GM18517 (cell line): ENCODE measurements around the gene NPTXR.
"Not testable (repeated sequence)": the region's sequence is repeated elsewhere in the genome, so short reads cannot be mapped to it uniquely, and the experiment has no call there.

ENCODE experiments used
- ATAC-seq: cut with Tn5 transposase; IDR thresholded peaks from one replicate; pipeline ENCODE4 v1.9.1; 2021; ENCODE audit warnings: mild to moderate bottlenecking, moderate library complexity; ENCODE audit not compliant: unreplicated experiment

NPTXR gene

DNA sequence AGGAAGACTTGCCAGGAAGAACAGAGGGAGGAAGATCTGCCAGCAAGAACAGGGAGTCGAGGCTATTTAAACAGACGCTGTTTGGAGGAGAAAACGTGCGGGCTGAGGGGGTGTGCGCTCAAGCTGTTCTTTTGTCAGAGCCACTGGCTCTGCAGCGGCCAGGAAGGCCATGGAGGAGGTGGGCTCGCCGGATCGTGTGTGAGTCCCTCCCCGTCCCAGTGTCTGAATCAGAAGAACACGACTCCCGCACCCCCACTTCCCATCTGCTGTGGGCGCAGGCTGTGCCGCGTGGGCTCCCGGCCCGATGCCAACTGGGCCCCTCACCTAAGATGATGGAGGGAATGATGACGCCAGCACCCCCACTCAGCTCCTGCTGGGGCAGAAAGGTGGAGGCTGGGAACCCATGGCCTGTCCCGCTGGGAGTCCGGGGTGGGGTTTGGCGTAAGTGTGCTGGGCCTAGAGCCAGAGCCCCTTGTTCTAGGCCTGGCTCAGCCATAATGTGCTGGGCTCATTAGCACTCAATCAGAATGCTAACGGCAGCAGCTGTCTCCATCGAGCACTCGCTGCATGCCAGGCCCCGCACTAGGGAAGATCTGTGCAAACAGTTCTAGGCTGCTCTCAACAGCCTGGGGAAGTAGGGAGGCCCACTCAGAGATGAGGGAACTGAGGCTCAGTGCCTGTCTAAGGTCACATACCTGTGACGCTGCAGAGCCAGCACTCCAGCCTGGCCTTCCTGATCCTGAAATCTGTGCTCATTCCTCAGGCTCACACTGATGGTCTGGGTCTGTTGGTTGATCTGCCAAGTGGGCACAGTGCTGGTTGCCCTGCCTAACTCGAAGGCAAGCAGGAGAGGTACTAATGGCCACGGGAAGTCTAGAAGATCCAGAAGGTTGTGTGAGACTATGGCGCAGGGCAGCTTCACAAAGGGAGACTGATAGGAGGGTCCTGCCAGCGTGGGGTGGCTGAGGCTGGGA is 11.5 kb downstream of the NPTXR start:
- ATAC-seq = no peak

DNA sequence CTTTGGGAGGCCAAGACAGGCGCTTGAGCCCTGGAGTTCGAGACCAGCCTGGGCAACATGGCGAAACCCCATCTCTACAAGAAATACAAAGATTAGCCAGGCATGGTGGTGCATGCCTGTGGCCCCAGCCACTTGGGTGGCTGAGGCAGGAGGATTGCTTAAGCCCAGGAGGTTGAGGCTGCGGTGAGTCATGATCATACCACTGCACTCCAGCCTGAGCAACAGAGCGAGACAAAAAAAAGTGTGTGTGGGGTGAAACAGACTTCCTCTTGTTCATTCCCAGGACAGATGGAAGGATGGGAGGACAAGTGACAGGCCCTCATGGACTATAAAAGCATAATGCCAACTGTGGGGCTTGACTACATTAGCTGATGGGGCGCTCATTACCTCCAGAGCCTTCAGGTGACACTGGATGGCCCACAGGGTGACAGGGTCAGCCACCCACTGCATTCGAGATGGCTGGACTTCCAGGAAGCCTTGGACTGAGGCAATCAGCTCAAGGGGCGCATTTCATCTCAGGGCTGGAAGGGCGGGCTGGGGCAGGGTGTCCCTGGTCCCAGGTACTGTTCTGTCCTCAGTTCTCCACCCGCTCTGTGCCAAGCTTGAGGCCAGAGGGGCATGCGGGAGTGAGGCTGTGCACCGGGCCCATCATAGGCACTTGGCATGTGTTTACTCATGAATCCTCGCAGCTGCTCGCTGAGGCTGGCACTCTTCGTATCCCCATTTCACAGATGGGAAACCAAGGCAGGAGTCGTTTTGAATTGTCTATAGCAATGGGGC is 12.5 kb downstream of the NPTXR start:
- ATAC-seq = no peak

DNA sequence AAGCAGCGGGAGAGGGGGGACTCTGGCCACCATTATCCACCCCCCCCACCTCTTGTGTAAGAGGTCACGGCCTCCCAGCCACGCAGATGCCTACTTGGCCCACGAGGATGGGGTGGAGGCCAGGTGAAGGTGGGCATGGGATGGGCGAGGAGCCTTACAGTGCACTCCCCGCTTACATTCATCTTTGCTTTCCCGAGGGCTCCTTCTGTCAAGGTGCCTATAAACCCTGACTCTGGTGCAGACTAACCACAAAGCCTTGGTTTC is 13.1 kb downstream of the NPTXR start:
- no peak for ATAC-seq

DNA sequence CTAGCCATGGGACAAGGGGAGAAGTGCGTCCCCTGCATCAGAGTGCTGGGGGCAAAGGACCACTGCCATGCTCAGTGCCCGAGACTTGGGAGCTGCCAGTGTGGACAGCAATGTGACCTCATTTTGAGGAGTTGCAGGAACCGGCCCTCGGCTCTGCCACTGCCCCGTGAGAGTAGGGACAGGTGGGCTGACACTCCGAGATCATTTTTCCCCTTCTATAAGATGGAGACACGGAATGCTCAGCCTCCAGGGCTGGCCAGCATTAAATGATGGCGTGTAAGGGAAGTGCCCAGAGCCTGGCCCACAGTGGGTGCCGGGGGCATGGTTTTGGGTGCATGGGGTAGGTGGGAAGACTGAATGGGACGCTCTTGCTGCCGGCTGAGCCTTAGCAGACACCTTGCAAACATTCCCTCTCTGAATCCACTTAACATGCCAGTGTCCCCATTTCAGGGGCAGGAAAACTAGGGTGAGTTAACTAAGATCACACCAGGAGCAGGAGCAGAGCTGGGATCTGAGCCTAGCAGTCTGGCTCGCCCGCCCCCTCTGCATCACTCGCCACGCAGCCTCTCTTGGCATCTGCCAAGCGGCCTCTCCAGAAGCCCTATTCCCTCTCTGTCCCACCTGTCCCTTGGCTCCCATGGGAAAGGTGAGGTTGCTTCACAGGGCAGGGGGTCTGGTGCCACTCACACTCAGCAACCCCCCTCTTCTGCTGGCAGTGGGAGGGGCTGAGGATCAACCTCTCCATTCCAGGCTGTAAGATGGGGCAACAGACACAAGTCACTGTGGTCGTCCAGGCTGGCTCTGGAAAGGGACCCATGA is 13.6 kb downstream of the NPTXR start:
- no peak for ATAC-seq

DNA sequence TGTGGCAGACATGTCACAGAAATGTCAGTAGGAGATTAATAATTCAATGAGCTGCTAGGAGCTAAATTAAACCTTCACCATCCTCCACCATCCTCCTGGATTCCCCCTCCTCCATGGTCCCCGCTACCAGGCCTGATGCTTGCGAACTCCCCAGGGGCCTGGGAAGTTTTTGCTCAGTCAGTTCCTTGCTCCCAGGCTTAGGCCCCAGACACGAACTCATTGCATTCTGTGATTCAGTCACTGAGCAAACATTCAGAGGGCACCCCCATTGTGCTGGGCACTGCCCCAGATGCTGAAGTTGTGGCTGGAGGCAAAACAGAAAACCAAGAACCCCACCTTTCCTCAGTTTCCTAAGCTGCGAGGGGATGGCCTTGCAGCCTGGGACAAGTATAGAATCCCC is 14.3 kb downstream of the NPTXR start:
- no peak for ATAC-seq

DNA sequence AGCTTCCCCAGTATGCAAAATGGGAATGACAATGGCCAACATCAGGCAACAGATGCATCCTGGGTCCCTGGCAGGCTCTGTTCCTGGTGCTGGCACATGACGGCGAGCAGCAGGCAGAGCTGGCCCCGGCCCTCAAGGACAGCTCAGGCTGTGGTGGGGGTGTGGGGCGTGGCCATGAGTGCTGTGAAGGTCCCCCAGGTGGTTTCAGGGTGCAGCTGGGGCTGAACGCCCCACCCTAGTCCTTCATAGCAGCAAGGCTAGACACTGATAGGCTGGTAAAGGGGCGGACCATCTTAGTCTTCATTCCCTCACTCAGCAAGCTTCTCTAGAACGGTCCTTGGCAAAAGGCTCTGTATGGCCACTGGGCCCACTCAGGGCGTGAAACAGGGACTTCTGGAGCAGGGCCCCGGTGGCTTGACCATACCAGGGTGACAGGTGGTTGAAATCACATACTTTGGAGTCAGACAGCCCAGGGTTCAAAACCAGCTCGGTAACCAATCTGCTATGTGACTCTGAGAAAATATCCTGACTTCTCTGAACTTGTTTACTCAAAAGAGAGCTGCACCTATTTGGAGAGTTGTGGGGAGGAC is 15.1 kb downstream of the NPTXR start:
- ATAC-seq = no peak

DNA sequence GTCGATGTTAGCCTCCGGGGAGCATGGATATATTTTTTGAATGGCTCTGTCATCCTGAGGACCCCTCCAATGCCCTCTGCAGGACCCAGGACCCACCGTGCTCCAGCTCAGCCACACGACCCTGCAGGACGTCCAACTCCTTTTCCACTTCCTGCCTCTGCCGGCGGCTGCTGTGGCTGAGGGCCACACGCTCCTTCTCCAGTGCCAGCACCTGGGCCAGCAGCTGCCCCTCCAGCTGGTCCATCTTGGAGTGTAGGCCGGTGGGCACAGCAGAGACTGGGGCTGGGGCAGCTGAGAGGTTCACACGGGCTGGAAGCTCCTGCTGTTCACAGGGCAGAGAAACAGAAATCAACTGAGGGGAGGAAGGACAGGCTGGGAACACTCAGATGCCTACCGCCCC is 15.6 kb downstream of the NPTXR start:
- no peak for ATAC-seq

DNA sequence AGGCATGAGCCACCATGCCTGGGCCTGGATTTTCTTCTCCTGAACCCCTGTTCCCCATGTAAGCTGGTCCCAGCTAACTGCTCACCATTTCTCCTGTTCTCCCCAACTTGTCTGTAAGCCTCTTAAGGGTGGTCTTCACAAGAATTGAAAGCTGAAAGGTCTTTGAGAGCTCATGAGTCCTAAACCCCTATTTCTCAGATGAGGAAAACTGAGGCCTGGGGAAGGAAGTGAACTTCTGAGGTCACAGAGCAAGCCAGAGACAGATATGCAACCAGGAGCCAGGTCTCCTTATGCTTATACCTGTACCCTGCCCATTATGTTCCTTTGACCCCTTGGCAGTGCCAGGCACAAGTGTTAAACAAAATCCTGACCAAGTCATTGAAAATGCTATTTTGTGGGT is 16.3 kb downstream of the NPTXR start:
- no peak for ATAC-seq

DNA sequence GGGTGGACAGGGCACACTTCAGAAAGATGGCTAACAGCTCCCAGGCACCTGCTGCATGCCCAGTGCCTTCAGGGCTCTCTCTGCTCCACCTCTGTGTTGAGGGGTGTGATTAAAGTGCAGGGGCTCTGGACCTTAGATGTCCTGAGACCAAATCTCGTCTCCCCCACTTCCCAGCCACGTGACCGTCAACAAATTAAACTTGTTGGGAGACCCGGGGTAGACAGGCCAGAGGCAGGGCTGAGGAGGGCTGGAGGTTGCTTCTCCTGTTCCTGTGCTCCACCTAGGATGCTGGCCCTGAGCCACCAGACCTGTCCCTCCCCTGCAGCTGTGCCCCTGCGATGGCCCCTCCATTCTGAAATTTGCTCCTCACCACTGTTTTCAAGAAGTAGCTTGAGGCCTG is 17.0 kb downstream of the NPTXR start:
- no peak for ATAC-seq

DNA sequence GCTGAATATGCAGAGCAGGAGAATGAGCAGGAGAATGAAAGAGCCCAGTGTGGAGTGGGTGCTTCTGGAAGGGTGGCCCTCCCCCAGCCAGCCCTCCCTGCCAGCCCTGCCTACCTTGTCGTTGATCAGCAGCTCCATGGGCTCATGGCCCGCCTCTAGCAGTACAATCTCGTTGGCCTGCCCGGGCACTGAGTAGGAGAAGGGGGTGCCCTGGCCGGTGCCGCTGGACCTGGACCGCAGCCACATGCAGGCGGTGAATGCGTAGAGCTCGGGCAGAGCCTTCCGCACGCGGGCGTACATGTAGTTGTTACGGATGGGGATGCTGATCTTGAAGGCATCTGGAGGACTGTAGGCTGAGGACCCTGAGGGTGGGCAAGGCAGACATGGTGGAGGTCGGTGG is 17.4 kb downstream of the NPTXR start:
- ATAC-seq = no peak

DNA sequence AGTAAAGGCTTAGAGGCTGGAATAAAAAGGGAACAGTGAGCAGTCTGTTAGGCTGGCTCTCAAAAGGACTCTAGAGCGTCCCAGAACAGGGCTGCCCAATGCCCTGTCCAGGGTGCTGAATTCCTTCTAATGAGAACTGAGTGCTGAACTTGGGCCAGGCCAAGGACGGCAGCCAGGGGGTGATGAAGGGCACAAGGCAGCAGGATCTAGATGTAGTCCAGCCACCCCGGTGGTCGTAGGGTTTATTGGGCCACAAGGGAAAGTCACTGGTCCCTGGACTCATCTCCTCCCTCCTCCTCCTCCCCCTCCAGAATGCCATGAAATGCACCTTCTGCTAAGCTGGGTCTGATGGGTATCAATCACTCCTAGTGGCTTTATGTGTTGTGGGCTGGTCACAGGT is 19.2 kb downstream of the NPTXR start:
- no peak for ATAC-seq

DNA sequence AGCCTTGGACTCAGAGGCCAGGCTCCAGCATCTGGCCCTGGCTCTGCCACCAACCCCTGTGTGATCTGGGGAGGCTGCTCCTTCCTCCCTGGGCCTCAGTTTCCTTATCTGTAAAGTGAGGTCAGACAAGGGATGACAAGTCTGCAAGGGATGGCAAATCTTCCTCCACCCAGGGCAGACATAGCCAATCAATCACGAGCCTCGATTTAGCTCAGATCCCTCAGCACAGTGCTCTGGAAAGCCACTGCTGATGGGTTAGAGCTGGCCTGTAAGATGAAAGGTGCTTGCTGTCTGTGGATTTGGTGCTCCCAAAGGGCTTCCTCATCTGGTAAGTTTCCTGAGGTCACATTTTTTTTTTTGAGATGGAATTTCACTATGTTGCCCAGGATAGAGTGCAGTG is 20.2 kb downstream of the NPTXR start:
- ATAC-seq = no peak

DNA sequence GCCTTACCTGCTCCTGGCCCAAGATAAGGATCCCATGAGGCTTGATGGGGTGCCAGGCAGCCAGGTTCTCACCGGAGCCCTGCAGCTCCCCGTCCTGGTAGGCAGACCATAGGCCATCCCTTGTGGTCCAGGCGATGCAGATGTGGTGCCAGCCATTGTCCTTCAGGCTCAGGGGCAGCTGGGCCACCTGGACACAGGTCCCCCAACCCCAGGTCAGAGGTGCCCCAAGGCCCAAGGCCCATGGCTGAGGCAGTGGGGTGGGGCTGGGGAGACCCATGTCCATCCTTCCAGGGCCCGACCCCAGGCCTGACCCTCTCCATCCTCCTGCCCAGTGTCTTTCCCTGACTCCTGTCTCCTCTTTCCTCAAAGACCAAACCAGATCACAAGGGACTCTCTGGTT is 20.8 kb downstream of the NPTXR start:
- ATAC-seq = no peak

DNA sequence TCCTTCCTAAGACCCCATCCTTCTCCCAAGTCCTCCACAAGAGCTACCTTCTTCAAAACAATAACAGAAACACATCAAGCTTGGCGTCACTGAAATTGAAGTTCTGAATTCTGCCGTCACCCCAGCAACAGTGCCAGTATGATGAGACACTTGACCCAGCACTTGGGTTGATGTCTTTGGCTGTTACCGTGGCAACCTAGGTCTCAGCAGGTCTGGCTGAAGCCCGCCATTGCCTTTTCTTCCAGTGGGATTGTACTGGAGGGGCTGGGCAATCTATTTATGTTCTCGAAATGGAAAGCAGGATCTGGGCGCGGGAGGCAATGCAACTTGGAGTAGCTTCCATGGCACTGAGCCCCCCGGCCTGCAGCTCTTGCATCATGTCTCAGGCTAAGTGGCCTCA is 23.8 kb downstream of the NPTXR start:
- ATAC-seq = no peak

DNA sequence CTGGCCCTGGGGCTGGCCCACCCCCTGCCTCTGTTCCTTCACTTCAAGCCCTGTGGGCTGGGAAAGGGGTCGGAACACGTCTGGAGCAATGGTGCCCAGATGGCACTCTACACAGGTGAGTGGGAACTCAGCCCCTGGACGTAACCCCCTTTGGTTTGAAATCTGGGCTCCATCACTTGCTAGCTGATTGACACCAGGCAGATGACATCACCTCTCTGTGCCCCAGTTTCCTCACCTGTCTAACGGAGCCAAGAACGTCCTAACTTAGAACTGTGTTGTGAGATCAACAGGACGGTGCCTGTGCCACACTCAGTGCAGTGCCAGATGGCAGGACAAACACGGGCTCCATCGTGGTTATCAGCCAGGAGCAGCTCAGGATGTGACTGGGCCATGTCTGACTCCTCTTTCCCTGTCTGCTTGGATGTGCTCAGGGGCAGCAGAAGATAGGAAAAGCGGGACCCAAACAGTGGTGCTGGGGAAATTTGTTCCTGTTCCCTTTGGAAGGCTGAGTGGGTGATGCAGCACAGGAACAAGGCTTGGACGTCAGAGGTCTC is 24.4 kb downstream of the NPTXR start:
- no peak for ATAC-seq

DNA sequence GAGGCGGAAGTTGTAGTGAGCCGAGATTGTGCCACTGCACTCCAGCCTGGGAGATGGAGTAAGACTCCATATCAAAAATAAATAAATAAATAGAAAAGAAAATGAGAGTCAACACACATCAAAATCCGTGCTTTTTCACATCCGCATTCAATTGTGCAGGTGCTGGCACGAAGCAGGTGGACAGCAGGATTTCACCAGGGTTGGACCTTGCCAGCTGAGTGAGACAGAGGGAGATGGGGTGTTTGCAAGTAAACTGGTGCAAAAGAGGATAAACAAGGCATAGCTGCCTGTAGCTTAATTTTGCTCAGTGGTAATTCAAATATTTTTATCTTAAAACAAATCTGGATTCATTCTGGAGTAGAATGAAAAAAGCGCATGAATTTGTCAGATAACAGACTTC is 26.6 kb downstream of the NPTXR start:
- no peak for ATAC-seq

DNA sequence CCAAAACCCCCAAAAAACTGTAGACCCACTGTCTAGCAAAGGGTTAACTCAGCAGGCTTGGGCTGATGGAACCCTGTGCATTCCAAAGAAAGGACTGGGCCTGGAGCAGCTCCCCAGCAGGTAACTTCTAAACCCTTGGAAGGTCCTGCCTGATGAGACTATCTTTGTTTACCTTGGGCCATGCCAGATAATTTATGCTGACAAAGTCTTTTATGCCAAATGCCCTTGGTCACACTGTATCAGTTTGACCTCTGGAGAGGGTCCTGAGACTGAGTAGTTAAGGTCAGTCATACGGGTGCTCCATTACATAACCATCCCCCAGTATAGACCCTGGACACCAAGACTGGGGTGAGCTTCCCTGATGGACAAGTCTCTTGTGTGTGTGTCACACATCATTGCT is 28.0 kb downstream of the NPTXR start:
- no peak for ATAC-seq

DNA sequence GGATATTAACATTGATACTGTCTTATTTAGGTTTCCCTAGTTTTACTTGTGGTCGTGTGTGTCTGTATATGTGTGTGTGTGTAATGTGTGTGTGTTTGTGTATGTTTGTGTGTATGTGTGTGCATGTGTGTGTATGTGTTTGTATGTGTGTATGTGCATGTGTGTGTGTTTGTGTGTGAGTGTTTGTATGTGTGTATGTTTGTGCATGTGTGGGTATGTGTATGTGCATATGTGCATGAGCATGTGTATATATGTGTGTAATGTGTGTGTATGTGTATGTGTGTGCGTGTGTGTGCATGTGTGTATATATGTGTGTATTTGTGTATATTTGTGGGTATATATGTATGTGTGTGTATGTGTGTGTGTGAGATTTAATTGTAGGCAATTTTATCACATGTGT is 32.6 kb downstream of the NPTXR start:
- no peak for ATAC-seq

DNA sequence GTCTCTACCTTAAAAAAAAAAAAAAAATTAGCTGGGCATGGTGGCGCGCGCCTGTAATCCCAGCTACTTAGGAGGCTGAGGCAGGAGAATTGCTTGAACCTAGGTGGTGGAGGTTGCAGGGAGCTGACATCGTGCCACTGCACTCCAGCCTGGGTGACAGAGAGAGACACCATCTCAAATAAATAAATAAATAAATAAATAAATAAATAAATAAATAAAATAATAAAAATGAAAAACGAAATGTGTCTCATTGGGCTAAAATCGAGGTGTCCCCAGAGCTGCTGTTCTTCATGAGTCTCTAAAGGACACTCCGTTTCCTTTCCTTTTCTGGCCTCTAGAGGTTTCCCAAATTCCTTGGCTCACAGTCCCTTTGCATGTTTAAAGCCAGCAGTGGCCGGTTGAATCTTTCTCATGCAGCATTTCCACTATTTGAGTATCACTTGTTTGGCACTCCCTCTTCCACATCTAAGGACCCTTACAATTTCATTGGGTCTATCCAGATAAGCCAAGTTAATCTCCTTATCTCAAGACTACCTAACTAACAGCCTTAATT is 38.7 kb downstream of the NPTXR start:
- not testable (repeated sequence) for ATAC-seq

DNA sequence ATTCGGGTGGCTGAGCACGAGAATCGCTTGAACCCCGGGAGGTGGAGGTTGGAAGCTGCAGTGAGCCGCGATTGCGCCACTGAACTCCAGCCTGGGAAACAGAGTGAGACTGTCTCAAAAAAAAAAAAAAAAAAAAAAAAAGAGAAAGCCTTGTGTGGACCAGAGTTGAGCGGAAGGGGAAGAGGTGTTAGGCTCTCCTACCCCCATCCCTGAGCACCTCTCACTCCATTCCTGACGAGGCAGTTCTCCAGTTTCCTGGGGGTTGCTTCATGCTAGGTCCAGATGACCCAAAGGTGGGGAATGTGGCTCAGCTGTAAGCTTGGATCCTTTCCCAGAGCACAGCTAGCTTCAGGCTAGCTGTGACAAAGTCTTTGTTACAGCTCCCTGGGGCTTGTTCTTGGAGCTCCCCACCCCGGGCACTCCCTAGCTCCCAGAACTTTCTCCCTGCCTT is 41.1 kb downstream of the NPTXR start:
- no peak for ATAC-seq
